ENCODE measurements around the gene GSN.

GSN gene

GRCh38 chr9:121317737-121318630, 50.0 kb downstream of the GSN start:
- no peak for TF ChIP-seq CTCF (IDR thresholded peaks at IDR 0.05; ENCODE audit: low read depth, low read length, missing control alignments)
- DNase-seq (ENCODE audit: low read depth) = no peak
- in situ Hi-C loops (cut with HindIII; ENCODE audit: low sequenced_read_pairs) = no loop called here
- H3K4me3 ChIP-seq (ENCODE audit: low read depth, low read length) = no peak overlapping the region

- no peak for DNase-seq (ENCODE audit: low read depth)
- no peak overlapping the region for H3K4me3 ChIP-seq (ENCODE audit: low read depth, low read length)
- no peak for TF ChIP-seq CTCF (IDR thresholded peaks at IDR 0.05; ENCODE audit: low read depth, low read length, missing control alignments)
- in situ Hi-C loops (cut with HindIII; ENCODE audit: low sequenced_read_pairs) = no loop called here
Measured at GRCh38 chr9:121318631-121319382, 50.8 kb downstream of the GSN start.

DNA sequence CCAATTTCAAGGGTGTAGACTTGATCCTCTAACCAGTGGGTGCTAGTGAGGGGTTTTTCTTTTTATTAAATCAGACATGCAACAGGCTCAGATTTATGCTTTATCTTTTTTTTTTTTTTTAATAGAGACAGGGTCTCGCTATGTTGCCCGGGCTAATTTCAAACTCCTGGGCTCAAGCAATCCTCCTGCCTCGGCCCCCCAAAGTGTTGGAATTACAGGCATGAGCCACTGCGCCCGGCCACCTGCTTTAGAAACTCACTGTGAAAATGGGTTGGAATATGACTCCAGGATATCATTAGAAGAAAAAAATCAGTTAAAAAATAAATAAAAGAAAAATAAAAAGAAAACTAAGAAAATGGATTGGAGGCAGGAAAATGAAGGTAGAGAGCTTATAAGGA, 51.4 kb downstream of the GSN start:
- in situ Hi-C loops (cut with HindIII; ENCODE audit: low sequenced_read_pairs) = no loop called here

DNA sequence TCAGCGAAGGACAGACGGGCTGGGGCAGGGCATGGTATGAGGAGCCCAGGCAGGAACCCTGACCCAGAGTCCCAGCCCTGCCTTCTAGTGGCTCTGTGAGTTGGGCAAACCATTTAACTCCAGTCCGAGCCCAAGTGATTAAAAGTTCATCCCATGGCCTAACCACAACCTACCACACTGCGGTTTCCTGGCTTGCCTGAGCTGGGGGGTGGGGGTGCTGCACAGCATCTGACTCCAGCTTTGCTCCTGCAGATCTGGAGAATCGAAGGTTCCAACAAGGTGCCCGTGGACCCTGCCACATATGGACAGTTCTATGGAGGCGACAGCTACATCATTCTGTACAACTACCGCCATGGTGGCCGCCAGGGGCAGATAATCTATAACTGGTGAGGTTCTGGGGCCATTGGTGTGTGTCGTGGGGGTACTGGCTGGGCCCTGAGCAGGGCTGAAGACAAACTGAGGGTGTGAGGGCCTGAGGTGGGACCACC, 53.1 kb downstream of the GSN start:
- no peak for TF ChIP-seq CTCF (IDR thresholded peaks at IDR 0.05; ENCODE audit: low read depth, low read length, missing control alignments)
- in situ Hi-C loops (cut with HindIII; ENCODE audit: low sequenced_read_pairs) = no loop called here
- no peak overlapping the region for H3K4me3 ChIP-seq (ENCODE audit: low read depth, low read length)
- no peak for DNase-seq (ENCODE audit: low read depth)

More for the DNA sequence above, 51.4 kb downstream of the GSN start:
- no peak overlapping the region for H3K4me3 ChIP-seq (ENCODE audit: low read depth, low read length)
- no peak for TF ChIP-seq CTCF (IDR thresholded peaks at IDR 0.05; ENCODE audit: low read depth, low read length, missing control alignments)
- no peak for DNase-seq (ENCODE audit: low read depth)

DNA sequence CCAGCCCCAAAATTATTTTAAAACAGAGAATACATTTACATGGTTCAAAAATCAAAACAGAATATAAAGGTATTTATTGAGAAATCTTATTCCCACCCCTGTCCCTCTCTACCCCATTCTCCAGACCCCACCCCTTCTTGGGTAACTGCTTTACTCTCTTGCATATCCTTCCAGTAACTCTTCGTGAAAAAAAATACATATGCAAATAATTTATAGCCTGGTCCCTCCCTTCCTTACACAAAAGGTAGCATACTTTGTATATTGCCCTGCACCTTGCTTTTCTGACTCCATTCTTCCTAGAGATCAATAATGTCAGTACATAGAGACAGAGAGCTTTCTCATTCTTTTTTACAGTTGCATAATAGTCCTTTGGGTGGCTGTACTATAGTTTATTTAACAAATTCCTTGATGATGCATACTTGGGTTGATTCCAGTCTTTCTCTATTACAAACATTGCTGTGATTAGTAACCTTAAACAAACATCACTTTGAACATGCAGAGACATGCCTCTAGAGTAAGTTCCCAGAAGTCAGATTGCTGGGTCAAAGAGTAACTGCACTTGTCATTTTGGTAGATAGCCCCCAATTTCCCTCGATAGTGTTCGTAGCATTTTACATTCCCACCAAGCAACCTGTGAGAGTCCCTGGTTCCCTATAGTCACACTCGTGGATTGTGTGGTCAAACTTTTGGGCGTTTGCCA, 54.2 kb downstream of the GSN start:
- no peak for TF ChIP-seq CTCF (IDR thresholded peaks at IDR 0.05; ENCODE audit: low read depth, low read length, missing control alignments)
- peak; percentile 69 for DNase-seq (ENCODE audit: low read depth)
- H3K4me3 ChIP-seq (ENCODE audit: low read depth, low read length) = no peak overlapping the region
- in situ Hi-C loops (cut with HindIII; ENCODE audit: low sequenced_read_pairs) = no loop called here
